GM15510 (cell line): ENCODE data around the gene KBTBD8.

Experiments used
- POLR2A ChIP-seq: IDR thresholded peaks from 3 replicates; pipeline ENCODE4 v1.6.1; 2011; ENCODE audit warnings: borderline replicate concordance; ENCODE audit not compliant: insufficient read length; ENCODE audit errors: extremely low read depth

KBTBD8 gene

GRCh38 chr3:67044955-67045354 is 46.8 kb downstream of the KBTBD8 start:
- no peak for TF ChIP-seq POLR2A

- TF ChIP-seq POLR2A: no peak
Observed at GRCh38 chr3:67045711-67046465, 47.8 kb downstream of the KBTBD8 start.

DNA sequence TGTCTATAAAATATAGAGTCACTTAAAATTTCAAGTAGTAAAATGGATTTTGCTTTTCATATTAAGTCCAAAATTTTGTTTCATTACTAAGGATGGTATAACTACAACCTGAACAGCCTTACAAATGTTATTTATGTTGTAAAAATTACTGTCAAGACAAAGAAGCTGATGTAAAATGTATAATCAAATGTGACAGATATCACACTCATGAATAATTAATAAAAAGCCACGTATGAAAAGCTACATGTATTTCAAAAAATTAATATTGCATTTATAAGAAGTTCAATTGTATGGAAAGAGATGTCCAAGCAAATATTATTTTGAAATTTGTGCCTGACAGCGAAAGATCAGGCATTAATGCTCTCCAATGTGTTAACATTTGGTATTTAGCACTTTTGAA is 48.9 kb downstream of the KBTBD8 start:
- TF ChIP-seq POLR2A: no peak

- no peak for TF ChIP-seq POLR2A
Observed at GRCh38 chr3:67048067-67048714, 50.1 kb downstream of the KBTBD8 start.

GRCh38 chr3:67048715-67049074 is 50.6 kb downstream of the KBTBD8 start:
- TF ChIP-seq POLR2A: no peak

- TF ChIP-seq POLR2A: no peak
Observed at GRCh38 chr3:67059443-67059842, 61.3 kb downstream of the KBTBD8 start.
